OCI-LY1 (cell line): ENCODE measurements around the gene SPATS2L.

ENCODE experiments used
- H2AFZ ChIP-seq: fragments of 200-600 bp; sonication (generic), shearing (Covaris generic); 2 replicates; pipeline ENCODE4 v1.6.0; 2014; ENCODE audit warnings: antibody characterized with exemption, mild to moderate bottlenecking, low read length
- H3F3A ChIP-seq: fragments of 200-600 bp; sonication (generic), shearing (Covaris generic); 2 replicates; pipeline ENCODE4 v1.6.0; 2014; ENCODE audit warnings: mild to moderate bottlenecking, antibody characterized with exemption, low read length, moderate library complexity; ENCODE audit not compliant: insufficient read depth
- H3K27ac ChIP-seq: fragments of 200-600 bp; sonication (generic); 2 replicates; pipeline ENCODE4 v1.5.1; 2014; ENCODE audit warnings: low read length, mixed run types, mild to moderate bottlenecking, low read depth; ENCODE audit not compliant: poor library complexity, severe bottlenecking
- H3K27me3 ChIP-seq: fragments of 200-600 bp; sonication (generic); 2 replicates; pipeline ENCODE4 v1.6.0; 2014; ENCODE audit warnings: antibody characterized with exemption, mild to moderate bottlenecking, low read length, moderate library complexity; ENCODE audit not compliant: insufficient read depth
- H3K36me3 ChIP-seq: fragments of 200-600 bp; sonication (generic); 2 replicates; pipeline ENCODE4 v1.6.1; 2014; ENCODE audit warnings: mild to moderate bottlenecking, antibody characterized with exemption, low read length, moderate library complexity, mixed read lengths; ENCODE audit not compliant: insufficient read depth
- H3K4me1 ChIP-seq: fragments of 200-600 bp; sonication (generic); 2 replicates; pipeline ENCODE4 v1.5.1; 2014; ENCODE audit warnings: mild to moderate bottlenecking, low read length, moderate library complexity; ENCODE audit not compliant: insufficient read depth, severe bottlenecking
- H3K4me2 ChIP-seq: fragments of 200-600 bp; sonication (generic), shearing (Covaris generic); 2 replicates; pipeline ENCODE4 v1.6.1; 2014; ENCODE audit warnings: low read length
- H3K4me3 ChIP-seq: fragments of 200-600 bp; sonication (generic); 2 replicates; pipeline ENCODE4 v1.5.1; 2014; ENCODE audit warnings: low read length, low read depth, mild to moderate bottlenecking, mixed read lengths; ENCODE audit not compliant: poor library complexity, severe bottlenecking
- H3K79me2 ChIP-seq: fragments of 200-600 bp; shearing (Covaris generic); 2 replicates; pipeline ENCODE4 v1.6.1; 2016; ENCODE audit warnings: mixed run types, low read length, mixed read lengths; ENCODE audit not compliant: insufficient read depth
- H3K9ac ChIP-seq: fragments of 200-600 bp; sonication (generic), shearing (Covaris generic); 2 replicates; pipeline ENCODE4 v1.6.1; 2014; ENCODE audit warnings: mild to moderate bottlenecking, low read length, mixed read lengths
- H3K9me2 ChIP-seq: fragments of 200-600 bp; sonication (generic), shearing (Covaris generic); 2 replicates; pipeline ENCODE4 v1.6.1; 2014; ENCODE audit warnings: low read depth, mild to moderate bottlenecking, low read length, mixed read lengths
- H3K9me3 ChIP-seq: fragments of 200-600 bp; shearing (Covaris generic); 2 replicates; pipeline ENCODE4 v1.6.1; 2014; ENCODE audit warnings: low read length, mixed read lengths
- H4K20me1 ChIP-seq: fragments of 200-600 bp; sonication (generic), shearing (Covaris generic); 2 replicates; pipeline ENCODE4 v1.6.0; 2016; ENCODE audit warnings: mild to moderate bottlenecking, low read length; ENCODE audit not compliant: insufficient read depth
- CTCF ChIP-seq: fragments of 200-600 bp; sonication (generic), shearing (Covaris generic); IDR thresholded peaks from 2 replicates; pipeline ENCODE4 v1.5.1; 2017; ENCODE audit warnings: mild to moderate bottlenecking, antibody characterized with exemption, low read length, moderate library complexity, mixed read lengths
- EZH2 ChIP-seq: fragments of 200-600 bp; sonication (generic), shearing (Covaris generic); IDR thresholded peaks from 2 replicates; pipeline ENCODE4 v1.8.0; 2017; ENCODE audit warnings: borderline replicate concordance, mixed run types, mild to moderate bottlenecking, antibody characterized with exemption, low read length, moderate library complexity, mixed read lengths

Gene SPATS2L

GRCh38 chr2:200263279-200263678 is 43.2 kb upstream of the SPATS2L start:
- Histone ChIP-seq H2AFZ (no peak overlapping the region), H3K9ac (no peak overlapping the region), H3K9me2 (no peaks in the 10 kb centered on the region), H3K36me3 (no peaks in the 10 kb centered on the region), H3K9me3 (no peaks in the 10 kb centered on the region), H3K27me3 (no peaks in the 10 kb centered on the region), H3K4me3 (no peak overlapping the region), H3K4me2 (no peak overlapping the region), H3K79me2 (no peaks in the 10 kb centered on the region), H3K4me1 (no peaks in the 10 kb centered on the region), H3K27ac (no peak overlapping the region), H4K20me1 (no peaks in the 10 kb centered on the region), H3F3A (no peaks in the 10 kb centered on the region)
- no peak for TF ChIP-seq EZH2
- TF ChIP-seq CTCF, result no peak

- no peak overlapping the region for H3K9ac ChIP-seq
- no peaks in the 10 kb centered on the region for H4K20me1 ChIP-seq
- H3K27me3 ChIP-seq, result no peaks in the 10 kb centered on the region
- no peak overlapping the region for H3K27ac ChIP-seq
- H3K9me2 ChIP-seq, result no peaks in the 10 kb centered on the region
- H3F3A ChIP-seq, result no peaks in the 10 kb centered on the region
- no peak overlapping the region for H3K4me2 ChIP-seq
- H3K36me3 ChIP-seq, result no peaks in the 10 kb centered on the region
- no peak overlapping the region for H3K4me3 ChIP-seq
- H3K9me3 ChIP-seq, result no peaks in the 10 kb centered on the region
- H2AFZ ChIP-seq, result no peak overlapping the region
- no peaks in the 10 kb centered on the region for H3K4me1 ChIP-seq
- no peak for TF ChIP-seq CTCF
- no peak for TF ChIP-seq EZH2
- no peaks in the 10 kb centered on the region for H3K79me2 ChIP-seq
Measured at GRCh38 chr2:200264631-200265030, 41.9 kb upstream of the SPATS2L start.

- Histone ChIP-seq H3K4me2 (no peak overlapping the region), H2AFZ (no peak overlapping the region), H3K27ac (no peak overlapping the region), H3K36me3 (no peaks in the 10 kb centered on the region), H3K79me2 (no peaks in the 10 kb centered on the region), H3K4me1 (no peaks in the 10 kb centered on the region), H3K27me3 (no peaks in the 10 kb centered on the region), H3K4me3 (no peak overlapping the region), H3F3A (no peaks in the 10 kb centered on the region), H3K9me3 (no peaks in the 10 kb centered on the region), H3K9me2 (no peaks in the 10 kb centered on the region), H3K9ac (no peak overlapping the region), H4K20me1 (no peaks in the 10 kb centered on the region)
- TF ChIP-seq EZH2 (no peak), CTCF (no peak)
Measured at GRCh38 chr2:200266406-200266805, 40.1 kb upstream of the SPATS2L start.
